Right kidney (tissue), 1 donor: Measurements from ENCODE around the gene CCDC51.
"Not testable (repeated sequence)": the region's sequence is repeated elsewhere in the genome, so short reads cannot be mapped to it uniquely, and the experiment has no call there.

Experiments used
- DNase-seq: peaks from one replicate; pipeline ENCODE4 v3.0.0-alpha.2; 2016

The CCDC51 gene

GRCh38 chr3:48466386-48467109 lies 26.6 kb upstream of the CCDC51 start:
- DNase-seq = no peak

GRCh38 chr3:48465531-48466378 lies 25.8 kb upstream of the CCDC51 start:
- peak; percentile 84 for DNase-seq

- DNase-seq = no peak
Measured at GRCh38 chr3:48465237-48465530, 25.3 kb upstream of the CCDC51 start.

- DNase-seq = no peak
Measured at GRCh38 chr3:48464713-48465221, 24.8 kb upstream of the CCDC51 start.

GRCh38 chr3:48463703-48464102 lies 23.8 kb upstream of the CCDC51 start:
- DNase-seq = no peak

- DNase-seq = not testable (repeated sequence)
Measured at GRCh38 chr3:48461767-48462166, 21.8 kb upstream of the CCDC51 start.

GRCh38 chr3:48460517-48460902 lies 20.6 kb upstream of the CCDC51 start:
- DNase-seq = no peak

- DNase-seq = no peak
Measured at GRCh38 chr3:48459773-48460516, 20.0 kb upstream of the CCDC51 start.

- no peak for DNase-seq
Measured at GRCh38 chr3:48459331-48459730, 19.4 kb upstream of the CCDC51 start.

- DNase-seq = no peak
Measured at GRCh38 chr3:48456456-48456855, 16.5 kb upstream of the CCDC51 start.

- no peak for DNase-seq
Measured at GRCh38 chr3:48451270-48451669, 11.4 kb upstream of the CCDC51 start.

- DNase-seq = peak; percentile 89
Measured at GRCh38 chr3:48446425-48447193, 6.7 kb upstream of the CCDC51 start, which contains the start of gene ATRIP. Gene ATRIP, plus strand, starts transcription at chr3:48446737. Its CDS starts 109 bp downstream, at chr3:48446846.

- DNase-seq = no peak
Measured at GRCh38 chr3:48446043-48446424, 6.1 kb upstream of the CCDC51 start.

GRCh38 chr3:48445277-48445882 lies 5.5 kb upstream of the CCDC51 start:
- no peak for DNase-seq

GRCh38 chr3:48441940-48442339 lies 2.0 kb upstream of the CCDC51 start:
- no peak for DNase-seq

- DNase-seq = no peak
Measured at GRCh38 chr3:48440590-48440958, 655 bp upstream of the CCDC51 start.

GRCh38 chr3:48437812-48438211 lies 2.1 kb downstream of the CCDC51 start:
- no peak for DNase-seq

- no peak for DNase-seq
Measured at GRCh38 chr3:48436855-48437254, 3.1 kb downstream of the CCDC51 start.

GRCh38 chr3:48436477-48436787 lies 3.5 kb downstream of the CCDC51 start:
- no peak for DNase-seq

GRCh38 chr3:48435774-48436476 lies 4.0 kb downstream of the CCDC51 start:
- DNase-seq = peak; percentile 73

GRCh38 chr3:48435223-48435595 lies 4.7 kb downstream of the CCDC51 start:
- no peak for DNase-seq
